NOMO-1 treated with DMSO at 0.1 percent for 48 hours (cell line): ENCODE results near the gene PTH2R.
"Not testable (repeated sequence)": the region's sequence is repeated elsewhere in the genome, so short reads cannot be mapped to it uniquely, and the experiment has no call there.

Experiments used
- DNase-seq: peaks from one replicate; lab custom pipeline; 2025; ENCODE audit not compliant: unreplicated experiment; lab: John Stamatoyannopoulos, UW

PTH2R gene, protein sequence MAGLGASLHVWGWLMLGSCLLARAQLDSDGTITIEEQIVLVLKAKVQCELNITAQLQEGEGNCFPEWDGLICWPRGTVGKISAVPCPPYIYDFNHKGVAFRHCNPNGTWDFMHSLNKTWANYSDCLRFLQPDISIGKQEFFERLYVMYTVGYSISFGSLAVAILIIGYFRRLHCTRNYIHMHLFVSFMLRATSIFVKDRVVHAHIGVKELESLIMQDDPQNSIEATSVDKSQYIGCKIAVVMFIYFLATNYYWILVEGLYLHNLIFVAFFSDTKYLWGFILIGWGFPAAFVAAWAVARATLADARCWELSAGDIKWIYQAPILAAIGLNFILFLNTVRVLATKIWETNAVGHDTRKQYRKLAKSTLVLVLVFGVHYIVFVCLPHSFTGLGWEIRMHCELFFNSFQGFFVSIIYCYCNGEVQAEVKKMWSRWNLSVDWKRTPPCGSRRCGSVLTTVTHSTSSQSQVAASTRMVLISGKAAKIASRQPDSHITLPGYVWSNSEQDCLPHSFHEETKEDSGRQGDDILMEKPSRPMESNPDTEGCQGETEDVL

GRCh38 chr2:208406474-208407451 lies at the start of gene PTH2R:
PTH2R (plus strand) TSS chr2:208406792; CDS start chr2:208407044, 252 bp downstream.
- no peak for DNase-seq

- DNase-seq, result no peak
These were observed 49.6 kb upstream of the PTH2R start for GRCh38 chr2:208356846-208357574.

GRCh38 chr2:208358758-208359631 lies 47.6 kb upstream of the PTH2R start:
- DNase-seq, result peak; percentile 29

DNA sequence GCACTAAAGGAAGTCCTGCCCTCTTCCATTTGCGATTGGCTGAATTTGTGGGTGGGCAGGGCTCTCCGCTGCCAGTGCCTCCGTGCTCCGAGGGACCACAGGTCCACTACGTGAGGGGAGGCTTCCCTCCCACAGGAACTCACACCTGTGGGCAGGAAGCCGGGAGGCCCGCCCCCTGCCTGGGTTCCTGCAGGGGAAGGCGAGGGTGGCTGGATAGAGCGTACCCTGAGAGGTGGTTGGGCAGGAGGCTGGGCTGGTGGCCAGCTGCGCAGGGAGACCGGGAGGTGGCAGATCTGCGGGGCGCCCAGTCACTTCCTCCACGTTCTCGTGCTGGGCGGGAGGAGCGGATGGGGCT lies 47.0 kb upstream of the PTH2R start:
- peak; percentile 59 for DNase-seq

DNA sequence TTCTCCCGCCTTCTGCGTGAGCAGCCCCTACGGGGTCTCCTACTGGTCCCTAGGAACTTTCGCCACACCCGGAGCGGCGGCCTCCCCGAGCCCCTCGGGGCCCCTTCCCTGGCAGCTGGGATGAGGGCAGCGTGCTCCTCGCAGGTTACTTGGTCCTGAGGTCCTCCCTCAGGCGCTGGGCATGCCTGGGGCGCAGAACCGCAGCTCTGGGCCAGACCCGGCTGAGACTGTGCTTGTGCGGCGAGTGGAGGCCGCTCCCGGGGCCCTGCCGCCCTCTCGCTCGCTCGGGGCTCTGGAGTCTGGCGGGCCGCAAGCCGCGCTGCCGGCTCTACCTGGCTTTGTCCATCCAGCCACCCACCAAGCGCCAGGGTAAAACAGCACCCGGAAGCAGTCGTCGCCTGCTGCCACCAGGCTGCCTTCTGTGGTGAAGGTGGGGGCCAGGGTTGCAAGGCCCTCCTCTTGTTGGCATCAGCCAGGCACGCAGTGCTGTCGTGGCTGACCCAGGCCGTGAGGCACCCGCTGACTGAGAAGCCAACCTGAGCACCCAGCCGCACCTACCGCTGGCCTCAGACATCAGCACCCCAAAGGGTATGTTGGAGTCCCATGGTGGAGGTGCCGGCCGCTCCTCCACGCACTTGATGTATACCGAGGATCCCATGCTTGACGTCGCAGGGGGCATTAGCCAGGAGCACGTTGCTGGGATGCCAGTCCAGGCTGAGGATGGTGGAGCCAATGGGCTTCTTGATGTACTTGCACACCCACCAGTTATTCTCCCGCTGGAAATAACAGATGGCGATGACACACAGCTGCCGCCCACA lies 46.1 kb upstream of the PTH2R start:
- no peak for DNase-seq

DNA sequence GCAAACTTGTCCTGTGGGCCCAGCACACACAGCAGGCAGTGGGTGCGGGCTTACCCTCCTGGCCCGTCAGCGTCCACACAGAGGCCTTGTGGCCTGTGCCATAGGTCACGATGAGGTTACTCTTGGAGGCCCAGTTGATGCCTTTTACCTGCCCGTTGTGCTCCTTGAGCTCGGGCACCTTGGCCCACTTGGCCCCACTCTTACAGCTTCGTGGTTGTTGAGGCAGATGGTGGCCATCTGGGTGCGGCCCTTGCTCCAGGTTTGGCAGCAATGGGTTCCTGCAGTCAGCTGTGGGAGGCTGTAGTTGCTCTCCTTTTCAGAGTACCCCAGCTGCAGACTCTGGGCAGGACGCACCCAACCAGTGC lies 45.5 kb upstream of the PTH2R start:
- DNase-seq, result no peak

- peak; percentile 39 for DNase-seq
These were observed 43.1 kb upstream of the PTH2R start for GRCh38 chr2:208363485-208363884.

DNA sequence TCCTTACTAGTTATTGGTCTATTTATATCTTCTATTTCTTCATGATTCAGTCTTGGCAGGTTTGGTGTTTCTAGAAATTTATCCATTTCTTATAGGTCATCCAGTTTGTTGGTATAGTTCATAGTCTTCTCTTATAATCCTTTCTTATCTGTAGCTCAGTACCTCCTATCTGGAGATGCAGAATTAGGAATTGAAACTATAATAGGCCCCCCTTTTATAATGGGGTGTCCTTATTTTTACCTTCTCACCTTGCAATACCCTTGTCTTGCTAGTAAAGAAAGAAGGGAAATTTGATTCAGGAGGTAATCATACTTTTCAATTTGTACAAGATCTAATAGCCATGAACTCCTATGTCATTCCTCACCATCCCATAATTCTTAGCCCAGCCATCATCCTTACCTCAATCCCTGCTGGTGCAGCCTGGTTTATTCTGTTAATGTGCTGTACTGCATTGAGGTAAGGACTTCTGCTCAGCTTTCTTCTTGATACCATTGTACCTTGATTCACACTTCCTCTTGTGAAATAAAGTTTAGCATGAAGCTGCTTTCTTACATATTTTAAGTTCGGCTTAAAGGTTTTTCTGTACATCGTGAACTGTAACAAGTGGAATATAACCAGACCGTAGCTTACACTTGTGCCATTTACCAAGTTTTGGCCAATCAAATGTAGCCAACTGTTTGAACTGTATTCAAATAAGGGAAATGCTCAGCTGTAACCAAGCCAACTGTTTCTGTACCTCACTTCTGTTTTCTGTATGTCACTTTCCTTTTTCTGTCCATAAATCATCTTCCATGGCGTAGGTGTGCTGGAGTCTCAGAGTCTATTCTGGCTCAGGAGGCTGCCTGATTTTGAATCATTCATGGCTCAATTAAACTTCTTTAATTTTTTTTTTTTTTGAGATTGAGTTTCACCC lies 40.1 kb upstream of the PTH2R start:
- DNase-seq, result peak; percentile 79

DNA sequence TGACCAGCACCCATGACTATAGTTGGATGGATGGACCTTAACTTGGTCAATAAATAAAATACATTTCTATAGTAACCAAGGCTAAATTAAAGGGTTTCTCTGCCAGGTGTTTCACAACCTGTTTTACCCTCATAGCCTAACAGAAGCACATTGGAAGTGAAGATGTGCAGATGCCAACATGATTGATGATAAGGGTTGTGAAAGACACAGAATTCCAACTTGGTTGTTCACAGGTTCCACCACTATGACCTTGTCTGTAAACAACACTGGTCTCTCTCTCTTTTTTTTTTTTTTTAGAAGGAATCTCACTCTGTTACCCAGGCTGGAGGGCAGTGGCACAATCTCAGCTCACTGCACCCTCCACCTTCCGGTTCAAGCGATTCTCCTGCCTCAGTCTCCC lies 37.5 kb upstream of the PTH2R start:
- DNase-seq, result no peak

DNA sequence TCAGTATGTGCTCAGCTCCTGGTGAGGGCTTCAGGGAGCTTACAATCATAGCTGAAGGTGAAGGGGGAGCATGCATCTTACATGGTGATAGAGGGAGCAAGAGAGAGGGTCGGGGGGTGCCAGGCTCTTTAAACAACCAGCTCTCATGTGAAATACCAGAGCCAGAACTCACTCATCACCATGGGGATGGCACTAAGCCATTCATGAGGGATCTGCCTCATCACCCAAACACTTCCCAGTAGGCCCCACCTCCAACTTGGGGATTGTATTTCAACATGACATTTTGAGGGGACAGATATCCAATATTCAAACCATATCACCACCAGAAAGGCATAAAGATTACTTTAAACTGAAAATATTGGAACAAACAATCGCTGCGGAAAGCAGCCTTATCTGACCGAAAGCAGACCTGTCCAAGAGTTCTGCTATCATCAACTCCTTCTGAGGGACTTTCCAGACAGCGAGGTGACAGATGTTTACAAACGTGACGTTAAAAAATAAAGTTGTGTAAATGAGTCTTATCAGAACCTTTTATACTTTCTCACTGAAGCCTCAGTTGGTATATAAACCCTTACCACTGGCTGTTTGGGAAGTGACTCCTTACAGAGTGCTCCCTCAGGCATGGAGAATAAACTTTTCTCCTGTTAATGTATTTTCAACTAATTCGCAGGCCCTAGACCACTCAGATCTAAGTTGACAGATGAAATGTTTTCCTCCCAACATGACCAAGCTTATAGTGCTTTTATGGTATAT lies 35.5 kb upstream of the PTH2R start:
- no peak for DNase-seq

GRCh38 chr2:208371634-208371935 lies 35.0 kb upstream of the PTH2R start:
- DNase-seq, result no peak

- DNase-seq, result peak; percentile 35
These were observed 33.0 kb upstream of the PTH2R start for GRCh38 chr2:208373460-208374089.

- no peak for DNase-seq
These were observed 31.0 kb upstream of the PTH2R start for GRCh38 chr2:208375491-208376068.

- not testable (repeated sequence) for DNase-seq
These were observed 29.2 kb upstream of the PTH2R start for GRCh38 chr2:208377344-208377860.

DNA sequence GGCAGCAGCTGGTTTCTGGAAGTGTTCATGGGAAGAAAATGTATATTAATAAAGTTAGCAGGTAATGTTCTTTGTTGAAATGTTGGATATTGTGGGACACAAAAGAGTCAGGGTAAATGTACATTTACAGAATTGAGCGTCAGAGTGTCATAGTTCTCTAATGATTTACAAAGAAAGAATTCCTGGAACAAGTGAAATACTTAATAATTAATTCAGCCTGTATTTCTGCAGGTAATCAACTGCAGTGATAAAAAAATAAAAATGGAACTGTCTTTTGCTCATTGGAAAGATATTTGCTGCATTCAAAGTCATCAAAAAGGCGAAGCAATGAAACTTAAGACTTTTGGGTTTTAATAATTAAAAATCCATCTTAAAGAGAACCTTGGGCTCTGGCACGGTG lies 27.4 kb upstream of the PTH2R start:
- no peak for DNase-seq

GRCh38 chr2:208384637-208385036 lies 22.0 kb upstream of the PTH2R start:
- DNase-seq, result no peak

DNA sequence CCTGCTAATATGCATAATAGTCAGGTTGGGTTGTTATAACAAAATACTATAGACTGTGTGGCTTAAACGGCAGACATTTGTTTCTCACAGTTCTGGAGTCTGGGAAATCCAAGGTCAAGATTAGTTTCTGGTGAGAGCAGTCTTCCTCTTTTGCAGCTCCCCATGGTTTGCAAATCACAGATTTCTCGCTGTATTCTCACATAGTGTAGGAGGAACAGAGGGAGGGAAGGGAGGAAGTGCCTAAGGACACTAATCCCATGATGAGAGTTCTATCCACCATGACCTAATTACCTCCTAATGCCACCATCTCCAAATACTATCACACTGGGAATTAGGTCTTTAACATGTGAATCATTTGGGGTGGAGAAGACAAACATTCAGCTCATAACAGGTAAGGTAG lies 20.1 kb upstream of the PTH2R start:
- no peak for DNase-seq
